Skeletal muscle satellite cell (primary cell): Measurements from ENCODE around the gene USH1G.
"Not testable (repeated sequence)": the region's sequence is repeated elsewhere in the genome, so short reads cannot be mapped to it uniquely, and the experiment has no call there.

Experiments used
- H3K27me3 ChIP-seq: 2 replicates; pipeline ENCODE4 v1.7.0; 2013; ENCODE audit warnings: low read length; ENCODE audit not compliant: control insufficient read depth, insufficient read depth
- H3K36me3 ChIP-seq: 2 replicates; pipeline ENCODE4 v1.7.0; 2013; ENCODE audit warnings: mild to moderate bottlenecking, control low read depth, low read length; ENCODE audit not compliant: insufficient read depth
- H3K4me1 ChIP-seq: 2 replicates; pipeline ENCODE4 v1.7.0; 2013; ENCODE audit warnings: low read length; ENCODE audit not compliant: control insufficient read depth, insufficient read depth
- H3K4me2 ChIP-seq: 2 replicates; pipeline ENCODE4 v1.7.0; 2013; ENCODE audit warnings: mild to moderate bottlenecking, low read length
- H3K4me3 ChIP-seq: 2 replicates; pipeline ENCODE4 v1.7.0; 2013; ENCODE audit warnings: low read length
- H3K9ac ChIP-seq: 2 replicates; pipeline ENCODE4 v1.7.0; 2013; ENCODE audit warnings: mild to moderate bottlenecking, low read depth, low read length, moderate library complexity
- H3K9me3 ChIP-seq: replicated peaks from 2 replicates; pipeline ENCODE4 v1.7.0; 2013; ENCODE audit warnings: mild to moderate bottlenecking, control low read depth, low read length

The USH1G gene

DNA sequence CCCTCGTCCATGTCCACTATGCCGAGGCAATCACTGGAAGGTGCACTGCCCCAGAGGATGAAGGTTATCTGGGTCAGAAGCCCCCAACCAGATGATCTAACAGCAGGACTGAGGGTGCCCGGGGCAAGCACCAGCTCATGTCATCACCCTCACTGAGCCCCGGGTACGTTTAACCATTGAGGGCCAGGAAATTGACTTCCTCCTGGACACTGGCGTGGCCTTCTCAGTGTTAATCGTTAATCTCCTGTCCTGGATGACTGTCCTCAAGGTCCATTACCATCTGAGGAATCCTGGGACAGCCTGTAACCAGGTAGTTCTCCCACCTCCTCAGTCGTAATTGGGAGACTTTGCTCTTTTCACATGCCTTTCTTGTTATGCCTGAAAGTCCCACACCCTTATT, 11.6 kb downstream of the USH1G start:
- not testable (repeated sequence) for H3K9ac ChIP-seq, H3K4me3 ChIP-seq, H3K4me1 ChIP-seq, H3K9me3 ChIP-seq, H3K36me3 ChIP-seq, H3K4me2 ChIP-seq
- H3K27me3 ChIP-seq, result peaks cover 13% of the 10 kb centered on the region

DNA sequence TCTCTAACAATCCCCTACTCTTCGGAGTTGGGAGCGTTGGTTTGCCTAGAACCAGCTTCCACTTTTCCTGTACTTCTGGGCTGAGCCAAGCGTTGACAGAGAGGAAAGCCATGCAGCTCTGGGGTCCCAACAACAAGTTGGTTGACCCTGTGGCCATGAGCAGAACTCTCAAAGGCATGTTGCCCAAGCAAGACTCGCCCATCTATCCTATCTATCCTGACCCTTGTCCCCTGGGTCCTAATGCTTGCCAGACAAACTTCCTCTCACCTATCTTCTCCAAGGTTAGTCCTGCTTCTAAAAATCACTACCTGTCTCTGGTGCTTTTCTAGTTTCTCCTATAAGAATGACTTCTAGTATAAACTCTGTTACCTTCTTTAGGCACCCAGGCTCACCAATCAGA, 14.0 kb downstream of the USH1G start:
- not testable (repeated sequence) for H3K4me3 ChIP-seq, H3K36me3 ChIP-seq, H3K9ac ChIP-seq, H3K4me1 ChIP-seq, H3K4me2 ChIP-seq, H3K9me3 ChIP-seq
- peaks cover 28% of the 10 kb centered on the region for H3K27me3 ChIP-seq

DNA sequence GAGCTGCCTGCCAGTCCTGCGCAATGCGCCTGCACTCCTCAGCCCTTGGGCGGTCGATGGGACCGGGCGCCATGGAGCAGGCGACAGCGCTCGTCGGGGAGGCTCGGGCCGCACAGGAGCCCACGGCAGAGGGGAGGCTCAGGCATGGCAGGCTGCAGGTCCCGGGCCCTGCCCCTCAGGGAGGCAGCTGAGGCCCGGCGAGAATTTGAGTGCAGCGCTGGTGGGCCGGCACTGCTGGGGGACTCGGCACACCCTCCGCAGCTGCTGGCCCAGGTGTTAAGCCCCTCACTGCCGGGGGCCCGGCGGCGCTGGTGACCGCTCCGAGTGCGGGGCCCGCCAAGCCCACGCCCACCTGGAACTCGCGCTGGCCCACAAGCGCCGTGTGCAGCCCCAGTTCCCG, 16.0 kb downstream of the USH1G start:
- Histone ChIP-seq H3K4me3 (no peak overlapping the region), H3K9ac (no peak overlapping the region), H3K4me1 (no peaks in the 10 kb centered on the region), H3K9me3 (no peaks in the 10 kb centered on the region), H3K4me2 (no peak overlapping the region), H3K27me3 (peaks cover 35% of the 10 kb centered on the region), H3K36me3 (no peaks in the 10 kb centered on the region)

DNA sequence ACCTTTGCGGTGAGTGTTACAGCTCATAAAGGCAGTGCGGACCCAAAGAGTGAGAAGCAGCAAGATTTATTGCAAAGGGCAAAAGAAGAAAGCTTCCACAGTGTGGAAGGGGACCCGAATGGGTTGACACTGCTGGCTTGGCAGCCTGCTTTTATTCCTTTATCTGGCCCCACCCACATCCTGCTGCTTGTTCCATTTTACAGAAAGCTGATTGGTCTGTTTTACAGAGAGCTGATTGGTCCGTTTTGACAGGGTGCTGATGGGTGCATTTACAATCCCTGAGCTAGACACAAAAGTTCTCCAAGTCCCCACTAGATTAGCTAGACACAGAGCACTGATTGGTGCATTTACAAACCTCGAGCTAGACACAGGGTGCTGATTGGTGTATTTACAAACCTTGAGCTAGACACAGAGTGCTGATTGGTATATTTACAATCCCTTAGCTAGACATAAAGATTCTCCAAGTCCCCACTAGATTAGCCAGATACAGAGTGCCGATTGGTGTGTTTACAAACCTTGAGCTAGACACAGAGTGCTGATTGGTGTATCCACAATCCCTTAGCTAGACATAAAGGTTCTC, 16.8 kb downstream of the USH1G start:
- peaks cover 42% of the 10 kb centered on the region for H3K27me3 ChIP-seq
- not testable (repeated sequence) for H3K4me2 ChIP-seq, H3K9me3 ChIP-seq, H3K4me1 ChIP-seq, H3K9ac ChIP-seq, H3K36me3 ChIP-seq, H3K4me3 ChIP-seq

DNA sequence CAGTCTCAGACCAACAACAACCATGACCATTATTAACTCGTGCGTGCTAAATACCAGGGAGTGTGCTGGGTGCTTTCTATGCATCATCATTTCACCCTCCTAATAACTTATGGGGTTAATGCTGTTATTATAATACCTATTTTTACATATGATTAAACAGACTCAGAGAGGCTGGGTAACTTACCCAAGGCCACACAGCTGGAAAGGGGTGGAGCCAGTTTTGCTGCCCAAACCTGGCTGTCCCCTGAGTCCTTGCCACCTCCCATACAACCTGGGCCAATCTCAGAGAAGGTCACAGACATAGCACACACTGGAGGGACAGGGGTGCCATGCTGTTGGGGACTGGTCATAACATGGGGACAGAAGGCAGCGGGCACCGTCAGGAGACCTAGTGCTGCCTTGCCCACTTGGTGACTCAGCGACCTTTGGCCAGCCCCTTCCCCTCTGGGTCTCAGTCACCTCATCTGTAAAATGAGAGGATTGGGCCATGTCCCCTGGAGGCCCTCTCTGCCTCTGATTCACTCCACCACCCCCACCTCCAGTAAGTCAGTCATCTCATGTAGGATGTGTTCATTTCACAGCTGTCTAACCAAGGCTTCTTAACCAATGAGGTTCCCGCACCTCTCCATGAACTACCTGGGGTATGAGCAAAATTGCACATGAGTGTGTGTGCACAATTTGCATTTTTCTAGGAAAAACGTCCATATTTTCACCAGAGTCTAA, 18.2 kb downstream of the USH1G start:
- H3K9ac ChIP-seq, result no peak overlapping the region
- no peaks in the 10 kb centered on the region for H3K36me3 ChIP-seq
- H3K4me2 ChIP-seq, result no peak overlapping the region
- no peak overlapping the region for H3K4me3 ChIP-seq
- peaks cover 52% of the 10 kb centered on the region for H3K27me3 ChIP-seq
- no peaks in the 10 kb centered on the region for H3K9me3 ChIP-seq
- H3K4me1 ChIP-seq, result no peaks in the 10 kb centered on the region

DNA sequence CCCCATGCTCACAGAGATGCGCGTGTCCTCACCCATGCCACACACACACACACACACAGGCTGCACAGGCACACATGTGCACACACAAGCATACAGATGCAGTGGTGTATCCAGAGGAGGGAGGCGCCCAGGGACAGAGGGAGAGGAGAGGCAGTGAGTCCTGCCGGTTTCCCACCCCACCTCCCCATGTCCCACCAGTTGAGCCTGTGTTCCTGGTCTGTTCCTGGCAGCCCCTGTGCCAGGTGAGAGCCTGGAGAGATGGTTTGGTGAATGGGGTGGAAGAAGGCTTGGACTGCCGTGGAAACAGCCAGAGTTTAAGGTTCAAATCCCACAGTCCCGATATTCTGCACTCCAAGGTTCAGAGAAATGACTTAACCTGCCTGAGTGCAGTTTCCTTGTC, 19.4 kb downstream of the USH1G start:
- peaks cover 52% of the 10 kb centered on the region for H3K27me3 ChIP-seq
- H3K9me3 ChIP-seq, result no peaks in the 10 kb centered on the region
- H3K4me1 ChIP-seq, result no peaks in the 10 kb centered on the region
- no peak overlapping the region for H3K9ac ChIP-seq
- no peaks in the 10 kb centered on the region for H3K36me3 ChIP-seq
- H3K4me3 ChIP-seq, result no peak overlapping the region
- H3K4me2 ChIP-seq, result no peak overlapping the region

DNA sequence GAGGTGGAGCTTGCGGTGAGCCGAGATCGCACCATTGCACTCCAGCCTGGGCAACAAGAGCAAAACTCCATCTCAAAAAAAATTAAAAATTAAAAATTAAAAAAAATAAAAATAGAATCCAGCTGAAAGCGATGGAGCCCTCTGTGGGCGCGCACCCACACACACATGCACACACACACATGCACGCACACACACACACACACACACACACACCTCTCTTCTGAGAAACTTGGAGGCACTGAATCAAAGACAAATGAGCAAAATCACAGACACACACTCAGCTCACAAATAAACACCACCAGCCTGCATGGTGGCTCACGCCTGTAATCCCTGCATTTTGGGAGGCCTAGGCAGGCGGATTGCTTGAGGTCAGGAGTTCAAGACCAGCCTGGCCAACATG, 20.0 kb downstream of the USH1G start:
- Histone ChIP-seq H3K9ac (no peak overlapping the region), H3K4me1 (no peaks in the 10 kb centered on the region), H3K9me3 (no peaks in the 10 kb centered on the region), H3K36me3 (no peaks in the 10 kb centered on the region), H3K4me2 (no peak overlapping the region), H3K27me3 (peaks cover 50% of the 10 kb centered on the region), H3K4me3 (no peak overlapping the region)

DNA sequence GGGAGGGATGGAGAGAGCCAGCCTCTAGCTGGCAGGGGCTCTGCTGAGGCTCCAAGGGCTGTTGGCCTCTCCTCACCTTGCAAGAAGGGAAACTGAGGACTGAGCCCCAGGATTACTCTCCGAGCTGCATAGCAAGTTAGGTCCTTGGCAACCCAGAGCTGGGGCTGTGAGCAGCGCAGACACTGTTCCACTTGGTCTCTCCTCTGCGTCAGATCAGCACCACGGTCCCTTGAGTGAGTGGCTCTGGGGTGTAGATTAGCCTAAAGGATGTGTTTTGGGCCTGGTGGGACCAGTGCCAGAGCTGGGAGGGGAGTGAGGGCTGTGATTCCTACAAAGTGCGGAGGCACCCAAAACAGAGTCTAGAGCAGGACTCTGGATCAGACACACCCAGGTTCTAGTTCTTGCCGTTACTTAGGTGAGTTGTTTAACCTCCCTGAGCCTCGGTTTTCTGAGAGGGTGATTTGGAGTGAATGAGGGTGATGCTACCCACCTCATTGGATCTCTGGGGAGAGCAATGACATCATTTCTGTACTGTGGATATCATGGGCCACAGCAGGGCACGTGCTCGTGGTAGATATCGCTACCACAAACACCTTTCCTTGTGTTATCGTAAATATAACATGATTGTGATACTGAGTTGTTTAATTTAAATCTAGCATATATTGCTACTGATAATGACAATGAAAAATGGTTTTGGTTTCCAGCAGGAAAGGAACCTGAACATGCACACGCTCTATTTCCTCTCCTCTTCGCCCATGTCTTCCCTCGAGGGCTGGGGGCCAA, 21.5 kb downstream of the USH1G start:
- H3K4me2 ChIP-seq, result no peak overlapping the region
- no peaks in the 10 kb centered on the region for H3K9me3 ChIP-seq
- no peaks in the 10 kb centered on the region for H3K4me1 ChIP-seq
- peaks cover 56% of the 10 kb centered on the region for H3K27me3 ChIP-seq
- H3K36me3 ChIP-seq, result no peaks in the 10 kb centered on the region
- no peak overlapping the region for H3K9ac ChIP-seq
- no peak overlapping the region for H3K4me3 ChIP-seq

DNA sequence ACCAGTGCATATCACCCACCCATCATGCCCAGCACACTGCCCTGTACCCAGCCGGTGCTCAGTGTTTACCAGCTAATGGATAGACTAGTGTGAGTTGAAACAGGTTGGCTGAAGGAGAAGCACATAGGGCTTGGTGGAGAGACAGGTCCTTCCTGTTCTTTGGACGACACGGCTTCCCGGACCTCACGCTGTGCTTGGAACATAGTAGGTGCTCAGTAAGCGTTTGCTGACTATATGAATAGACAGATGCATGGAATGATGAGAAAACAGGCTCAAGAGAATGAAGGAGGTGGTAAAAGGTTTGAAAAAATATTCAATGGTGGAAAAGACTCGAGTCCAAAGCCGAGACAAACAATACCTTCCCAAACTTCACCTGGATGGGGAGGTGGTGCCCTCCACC, 22.8 kb downstream of the USH1G start:
- H3K9me3 ChIP-seq, result no peaks in the 10 kb centered on the region
- no peak overlapping the region for H3K9ac ChIP-seq
- H3K4me3 ChIP-seq, result no peak overlapping the region
- no peaks in the 10 kb centered on the region for H3K36me3 ChIP-seq
- no peak overlapping the region for H3K4me2 ChIP-seq
- H3K4me1 ChIP-seq, result no peaks in the 10 kb centered on the region
- H3K27me3 ChIP-seq, result peaks cover 65% of the 10 kb centered on the region

DNA sequence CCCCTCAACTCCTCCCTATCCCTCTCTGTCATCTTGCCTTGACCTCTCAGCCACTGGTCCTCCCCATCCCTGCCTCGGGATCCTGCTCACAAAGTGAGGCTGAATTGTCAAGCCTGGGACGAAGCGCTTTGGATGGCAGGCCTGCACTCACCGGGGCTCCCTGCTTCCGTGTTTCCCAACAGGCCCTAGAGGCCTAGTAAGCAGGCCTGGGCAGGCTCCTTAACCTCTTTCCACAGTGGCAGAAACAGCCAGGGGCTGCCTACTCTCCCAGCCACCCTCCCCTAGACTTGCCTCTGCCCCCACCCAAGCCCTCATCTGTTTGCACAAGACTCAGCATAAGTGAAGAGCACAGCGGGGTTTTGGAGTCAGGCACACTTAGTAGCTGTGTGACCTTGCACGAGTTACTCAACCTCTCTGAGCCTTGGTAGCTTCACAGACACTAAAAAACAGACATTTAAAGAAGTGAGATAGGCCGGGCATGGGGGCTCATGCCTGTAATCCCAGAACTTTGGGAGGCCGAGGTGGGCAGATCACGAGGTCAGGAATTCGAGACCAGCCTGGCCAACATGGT, 24.6 kb downstream of the USH1G start:
- Histone ChIP-seq H3K27me3 (peaks cover 64% of the 10 kb centered on the region), H3K4me2 (no peak overlapping the region), H3K4me1 (no peaks in the 10 kb centered on the region), H3K9ac (no peak overlapping the region), H3K36me3 (no peaks in the 10 kb centered on the region), H3K9me3 (no peaks in the 10 kb centered on the region), H3K4me3 (no peak overlapping the region)

DNA sequence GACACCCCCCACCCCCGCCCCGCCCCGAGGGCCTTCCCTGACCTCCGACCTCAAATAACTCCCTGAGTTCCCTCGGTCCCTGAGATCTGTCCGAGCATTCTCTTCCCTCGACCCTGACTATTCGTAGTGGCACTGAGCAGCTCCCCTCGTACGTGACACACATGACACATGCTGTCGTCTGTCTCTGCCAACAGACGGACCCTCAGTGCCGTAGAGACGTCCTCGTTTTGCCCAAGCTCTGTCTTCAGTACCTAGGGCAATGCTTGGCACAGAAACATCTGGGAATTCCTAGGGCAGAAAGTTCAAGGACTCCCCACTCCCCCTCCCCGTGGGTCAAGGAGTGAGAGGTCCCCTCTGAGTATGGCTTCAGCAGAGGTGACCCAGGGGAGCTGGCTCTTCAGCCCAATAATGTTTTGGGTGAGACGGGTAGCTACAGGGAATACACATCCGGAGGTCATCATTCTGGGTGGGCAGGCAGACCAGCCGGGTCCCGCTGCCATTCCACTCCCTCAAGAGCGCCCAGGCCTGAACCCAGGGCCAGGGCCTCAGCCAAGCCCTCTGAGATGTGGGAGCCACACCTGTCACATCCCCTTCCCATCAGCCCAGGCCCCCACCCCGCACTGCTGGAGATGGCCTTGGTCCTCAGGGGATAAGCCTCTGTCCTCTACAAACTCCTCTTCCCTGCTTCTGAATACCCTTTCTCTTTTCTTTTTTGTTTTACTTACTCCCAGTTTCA, 29.0 kb downstream of the USH1G start:
- Histone ChIP-seq H3K9me3 (no peaks in the 10 kb centered on the region), H3K4me1 (no peaks in the 10 kb centered on the region), H3K4me2 (no peak overlapping the region), H3K9ac (no peak overlapping the region), H3K36me3 (no peaks in the 10 kb centered on the region), H3K4me3 (no peak overlapping the region), H3K27me3 (peaks cover 77% of the 10 kb centered on the region)
